ENCODE data around the gene LTN1. TPM values are rescaled to one million over a fixed set of nuclear protein-coding genes. Genes with fewer than 3 reads are reported as not detected.
A peak's percentile ranks its signal among the peaks of the same experiment; 100 is the strongest.
"Not testable (repeated sequence)": the region's sequence is repeated elsewhere in the genome, so short reads cannot be mapped to it uniquely, and the experiment has no call there.

The LTN1 gene
- total and polyA plus RNA-seq, 9 donors = 13.8 to 25.6 (median 20.3) TPM

DNA sequence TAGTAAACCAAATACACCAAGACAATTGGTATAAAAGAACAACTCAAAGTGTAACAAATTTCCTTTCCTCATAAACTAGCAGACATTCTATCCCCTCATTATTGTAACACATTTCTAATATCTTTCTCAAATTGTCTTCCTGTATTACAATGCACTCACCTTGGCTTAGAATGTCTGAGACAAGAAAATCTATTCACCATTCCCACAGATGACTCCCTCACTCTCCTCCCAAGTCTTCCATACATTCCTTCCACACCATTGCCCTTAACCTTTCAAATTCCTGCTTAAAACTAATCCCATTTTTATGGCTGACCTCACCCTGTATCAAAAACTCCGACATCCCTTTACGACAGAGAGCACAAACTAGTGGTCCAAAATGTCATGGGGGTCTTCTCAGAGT, 56.0 kb downstream of the LTN1 start:
- Histone ChIP-seq H3K4me3 (ENCODE audit: low read length) (no peak overlapping the region), H3K4me1 (ENCODE audit: control insufficient read depth, insufficient read depth, low read length) (no peaks in the 10 kb centered on the region), H3K9me3 (replicated peaks; ENCODE audit: control insufficient read depth, low read depth, low read length) (no peaks in the 10 kb centered on the region), H3K27me3 (ENCODE audit: control insufficient read depth, insufficient read depth, low read length) (no peaks in the 10 kb centered on the region), H3K36me3 (ENCODE audit: control insufficient read depth, insufficient read depth, low read length) (peaks cover 21% of the 10 kb centered on the region), H3K27ac (ENCODE audit: low read length) (no peak overlapping the region)
- no CpG with 5 or more reads among the region's 2 CpGs for WGBS (ENCODE audit: insufficient coverage)
- DNase-seq = no peak

DNA sequence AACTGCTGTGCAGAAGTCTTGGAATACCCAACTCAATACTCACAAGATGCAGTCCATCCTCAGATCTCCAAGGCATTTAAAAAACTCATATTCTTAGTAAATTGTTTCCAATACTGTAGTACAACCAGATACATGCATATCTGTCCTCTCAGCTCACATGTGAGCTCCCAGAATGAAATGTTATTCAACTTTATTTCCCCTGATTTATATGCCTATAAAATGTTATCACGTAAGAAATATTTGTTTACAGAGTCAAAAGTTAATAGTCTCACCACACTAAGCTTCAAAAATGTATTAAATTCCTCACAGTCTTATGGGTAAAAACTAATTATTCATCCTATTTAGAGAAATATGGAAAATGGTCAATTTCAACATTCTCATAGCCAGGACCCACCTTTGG, 56.6 kb downstream of the LTN1 start:
- no CpG with 5 or more reads among the region's 1 CpG for WGBS (ENCODE audit: insufficient coverage)

DNA sequence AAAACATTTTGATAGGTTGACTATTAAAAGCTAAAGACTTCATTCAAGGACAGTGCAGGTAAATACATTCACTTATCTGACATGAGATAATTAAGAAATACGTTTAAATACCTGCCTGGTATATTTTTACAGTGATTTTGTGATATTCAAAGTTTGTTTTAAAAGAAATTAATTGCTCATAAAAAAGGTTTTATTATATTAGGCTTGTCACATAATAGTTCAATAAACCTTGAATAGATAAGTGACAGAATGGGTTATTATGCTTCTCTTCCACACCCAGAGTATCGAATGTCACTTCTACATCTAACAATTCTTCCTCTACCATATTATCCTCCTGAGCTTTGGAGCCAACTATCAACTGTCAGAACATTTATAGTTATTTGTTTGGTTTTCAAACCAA, 60.0 kb downstream of the LTN1 start:
- no peak for DNase-seq
- Histone ChIP-seq H3K4me1 (ENCODE audit: control insufficient read depth, insufficient read depth, low read length) (no peaks in the 10 kb centered on the region), H3K27me3 (ENCODE audit: control insufficient read depth, insufficient read depth, low read length) (no peaks in the 10 kb centered on the region), H3K4me3 (ENCODE audit: low read length) (no peak overlapping the region), H3K27ac (ENCODE audit: low read length) (no peak overlapping the region), H3K36me3 (ENCODE audit: control insufficient read depth, insufficient read depth, low read length) (peaks cover 19% of the 10 kb centered on the region), H3K9me3 (replicated peaks; ENCODE audit: control insufficient read depth, low read depth, low read length) (no peaks in the 10 kb centered on the region)
- no CpG with 5 or more reads among the region's 2 CpGs for WGBS (ENCODE audit: insufficient coverage)

More for the DNA sequence above, 56.6 kb downstream of the LTN1 start:
- DNase-seq = peak; percentile 14
- Histone ChIP-seq H3K36me3 (ENCODE audit: control insufficient read depth, insufficient read depth, low read length) (peaks cover 21% of the 10 kb centered on the region), H3K9me3 (replicated peaks; ENCODE audit: control insufficient read depth, low read depth, low read length) (no peaks in the 10 kb centered on the region), H3K4me1 (ENCODE audit: control insufficient read depth, insufficient read depth, low read length) (no peaks in the 10 kb centered on the region), H3K27me3 (ENCODE audit: control insufficient read depth, insufficient read depth, low read length) (no peaks in the 10 kb centered on the region), H3K27ac (ENCODE audit: low read length) (no peak overlapping the region), H3K4me3 (ENCODE audit: low read length) (no peak overlapping the region)

DNA sequence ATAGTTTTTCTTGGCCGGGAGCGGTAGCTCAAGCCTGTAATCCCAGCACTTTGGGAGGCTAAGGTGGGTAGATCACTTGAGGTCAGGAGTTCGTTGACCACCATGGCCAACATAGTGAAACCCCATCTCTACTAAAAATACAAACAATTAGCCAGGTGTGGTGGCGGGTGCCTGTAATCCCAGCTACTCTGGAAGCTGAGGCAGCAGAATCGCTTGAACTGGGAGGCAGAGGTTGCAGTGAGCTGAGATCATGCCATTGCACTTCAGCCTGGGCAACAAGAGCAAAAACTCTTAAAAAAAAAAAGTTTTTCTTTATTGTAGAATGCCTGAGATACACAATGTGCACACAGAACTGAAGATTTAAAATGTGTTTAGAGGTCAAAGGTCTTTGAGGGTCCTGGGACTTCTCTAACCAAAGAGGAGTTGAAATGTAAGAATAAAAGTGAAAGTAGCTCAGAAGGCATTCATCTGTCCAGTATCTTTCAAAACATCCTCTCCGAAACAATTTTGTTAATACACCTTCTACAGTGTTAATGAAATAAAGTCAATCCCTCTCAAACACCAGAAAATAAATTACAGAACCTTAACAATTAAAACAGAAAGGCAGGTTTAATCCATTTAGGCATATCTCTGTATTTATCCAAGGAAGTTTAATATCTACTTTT, 60.8 kb downstream of the LTN1 start:
- peaks cover 17% of the 10 kb centered on the region for H3K36me3 ChIP-seq (ENCODE audit: control insufficient read depth, insufficient read depth, low read length)
- H3K27me3 ChIP-seq (ENCODE audit: control insufficient read depth, insufficient read depth, low read length); H3K4me3 ChIP-seq (ENCODE audit: low read length); DNase-seq; H3K4me1 ChIP-seq (ENCODE audit: control insufficient read depth, insufficient read depth, low read length); H3K27ac ChIP-seq (ENCODE audit: low read length); H3K9me3 ChIP-seq (replicated peaks; ENCODE audit: control insufficient read depth, low read depth, low read length): not testable (repeated sequence)
- WGBS (ENCODE audit: insufficient coverage) = no CpG with 5 or more reads among the region's 6 CpGs

DNA sequence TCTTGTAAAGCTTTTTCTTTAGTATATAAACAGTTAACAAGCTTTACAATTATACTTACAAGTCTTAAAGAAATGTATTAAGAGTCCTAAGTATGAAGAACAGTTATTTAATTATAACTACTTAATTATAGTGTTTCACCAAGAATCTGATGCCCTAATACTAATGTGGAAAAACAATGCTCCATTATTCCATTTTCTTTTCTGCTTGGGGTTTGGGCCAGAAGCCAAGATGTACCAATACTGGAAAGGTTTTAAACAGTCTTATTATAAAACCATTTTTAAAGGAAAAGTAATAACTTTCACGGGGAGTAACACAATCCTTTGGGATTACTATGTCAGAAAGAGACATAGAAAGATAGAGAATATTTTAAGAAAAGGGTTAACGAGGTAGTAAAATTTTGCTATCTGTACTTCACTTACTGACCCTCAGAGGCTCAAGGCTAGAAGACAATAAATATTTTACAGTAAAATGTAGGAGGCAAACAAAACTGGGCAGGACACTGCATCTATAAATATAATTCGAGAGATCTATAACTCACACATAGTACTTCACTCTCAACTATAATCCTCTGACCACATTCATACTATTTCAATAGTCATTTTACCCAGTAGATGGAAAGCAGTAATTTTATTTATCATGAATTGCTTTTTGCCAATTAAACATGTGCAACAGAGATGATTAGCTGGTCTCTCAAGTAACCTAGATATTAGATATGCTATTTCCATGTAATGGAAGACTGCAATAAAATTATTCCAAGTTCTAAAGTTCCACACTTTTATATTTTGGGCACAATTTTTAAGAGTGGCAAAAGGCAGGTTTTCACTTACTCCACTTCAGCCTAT, 63.9 kb downstream of the LTN1 start:
- WGBS (ENCODE audit: insufficient coverage) = no CpG with 5 or more reads among the region's 3 CpGs
- H3K4me3 ChIP-seq (ENCODE audit: low read length) = no peak overlapping the region
- no peak overlapping the region for H3K27ac ChIP-seq (ENCODE audit: low read length)
- H3K27me3 ChIP-seq (ENCODE audit: control insufficient read depth, insufficient read depth, low read length) = no peaks in the 10 kb centered on the region
- no peaks in the 10 kb centered on the region for H3K4me1 ChIP-seq (ENCODE audit: control insufficient read depth, insufficient read depth, low read length)
- no peak for DNase-seq
- H3K9me3 ChIP-seq (replicated peaks; ENCODE audit: control insufficient read depth, low read depth, low read length) = no peaks in the 10 kb centered on the region
- H3K36me3 ChIP-seq (ENCODE audit: control insufficient read depth, insufficient read depth, low read length) = peaks cover 4% of the 10 kb centered on the region

DNA sequence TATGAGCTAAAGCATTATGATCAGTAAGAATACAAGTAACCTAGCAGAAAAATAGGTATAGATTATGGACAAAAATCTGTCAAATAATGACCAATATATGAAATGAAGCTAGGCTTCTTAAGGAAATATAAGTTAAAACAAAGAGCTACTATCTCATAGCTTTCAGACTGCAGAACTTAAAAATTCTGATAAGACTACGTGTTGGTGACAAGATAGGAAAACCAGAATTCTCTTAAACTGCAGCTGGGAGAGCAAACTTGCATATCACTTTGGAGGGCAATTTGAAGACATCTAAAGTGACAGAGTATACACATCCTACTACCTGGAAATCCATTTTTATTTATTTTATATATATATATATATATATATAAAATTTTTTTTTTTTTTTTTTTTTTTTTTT, 65.5 kb downstream of the LTN1 start:
- no peak for DNase-seq
- H3K27ac ChIP-seq (ENCODE audit: low read length) = no peak overlapping the region
- H3K4me1 ChIP-seq (ENCODE audit: control insufficient read depth, insufficient read depth, low read length) = no peaks in the 10 kb centered on the region
- H3K27me3 ChIP-seq (ENCODE audit: control insufficient read depth, insufficient read depth, low read length) = no peaks in the 10 kb centered on the region
- no peaks in the 10 kb centered on the region for H3K9me3 ChIP-seq (replicated peaks; ENCODE audit: control insufficient read depth, low read depth, low read length)
- peaks cover 2% of the 10 kb centered on the region for H3K36me3 ChIP-seq (ENCODE audit: control insufficient read depth, insufficient read depth, low read length)
- no peak overlapping the region for H3K4me3 ChIP-seq (ENCODE audit: low read length)
- no CpG with 5 or more reads among the region's 1 CpG for WGBS (ENCODE audit: insufficient coverage)

DNA sequence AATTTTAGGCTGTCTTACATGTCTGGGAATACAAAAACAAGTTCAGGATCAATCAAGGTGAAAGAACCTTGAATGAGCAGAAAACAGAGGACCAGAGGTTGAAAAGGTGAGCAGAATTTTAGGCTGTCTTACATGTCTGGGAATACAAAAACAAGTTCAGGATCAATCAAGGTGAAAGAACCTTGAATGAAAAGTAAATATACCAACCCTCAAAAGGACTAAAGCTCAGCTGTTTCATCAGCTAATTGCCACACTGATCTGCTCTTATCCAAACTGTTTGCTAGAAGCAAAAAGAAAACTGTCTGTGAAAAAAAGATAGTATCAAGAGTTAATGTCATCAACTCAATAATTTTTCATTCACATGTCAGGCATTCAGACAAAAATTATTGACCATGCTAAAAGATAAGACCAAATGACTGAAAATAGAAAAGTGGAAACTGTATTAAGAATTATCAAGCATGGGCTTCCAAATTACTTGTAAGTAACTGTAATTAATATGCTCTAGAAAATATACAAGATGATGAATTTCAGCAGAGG, 69.2 kb downstream of the LTN1 start:
- Histone ChIP-seq H3K36me3 (ENCODE audit: control insufficient read depth, insufficient read depth, low read length) (no peaks in the 10 kb centered on the region), H3K4me1 (ENCODE audit: control insufficient read depth, insufficient read depth, low read length) (no peaks in the 10 kb centered on the region), H3K27ac (ENCODE audit: low read length) (no peak overlapping the region), H3K9me3 (replicated peaks; ENCODE audit: control insufficient read depth, low read depth, low read length) (no peaks in the 10 kb centered on the region), H3K27me3 (ENCODE audit: control insufficient read depth, insufficient read depth, low read length) (no peaks in the 10 kb centered on the region), H3K4me3 (ENCODE audit: low read length) (no peak overlapping the region)
- DNase-seq = no peak

DNA sequence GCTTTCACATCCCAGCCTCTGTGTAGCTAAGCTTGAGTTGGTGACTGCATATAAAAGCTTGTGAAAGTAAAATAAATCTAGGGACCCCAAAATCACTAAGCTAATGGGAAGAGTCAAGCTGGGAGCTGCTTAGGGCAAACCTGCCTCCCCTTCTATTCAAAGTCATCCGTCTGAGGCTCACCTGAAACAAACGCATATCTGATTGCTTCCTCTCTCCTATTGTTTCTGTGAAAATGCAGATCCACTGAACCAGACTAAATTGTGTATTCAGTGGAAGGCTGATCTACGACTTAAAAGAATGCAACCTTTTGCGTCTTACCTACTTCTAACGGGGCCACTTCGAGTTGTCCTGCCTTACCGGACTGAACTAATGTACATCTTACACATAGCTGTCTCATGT, 70.3 kb downstream of the LTN1 start:
- no peaks in the 10 kb centered on the region for H3K27me3 ChIP-seq (ENCODE audit: control insufficient read depth, insufficient read depth, low read length)
- H3K27ac ChIP-seq (ENCODE audit: low read length) = no peak overlapping the region
- DNase-seq = no peak
- H3K36me3 ChIP-seq (ENCODE audit: control insufficient read depth, insufficient read depth, low read length) = no peaks in the 10 kb centered on the region
- no peaks in the 10 kb centered on the region for H3K9me3 ChIP-seq (replicated peaks; ENCODE audit: control insufficient read depth, low read depth, low read length)
- no peaks in the 10 kb centered on the region for H3K4me1 ChIP-seq (ENCODE audit: control insufficient read depth, insufficient read depth, low read length)
- 83% methylated on average over 5 of the region's 7 CpGs for WGBS (ENCODE audit: insufficient coverage)
- H3K4me3 ChIP-seq (ENCODE audit: low read length) = no peak overlapping the region

DNA sequence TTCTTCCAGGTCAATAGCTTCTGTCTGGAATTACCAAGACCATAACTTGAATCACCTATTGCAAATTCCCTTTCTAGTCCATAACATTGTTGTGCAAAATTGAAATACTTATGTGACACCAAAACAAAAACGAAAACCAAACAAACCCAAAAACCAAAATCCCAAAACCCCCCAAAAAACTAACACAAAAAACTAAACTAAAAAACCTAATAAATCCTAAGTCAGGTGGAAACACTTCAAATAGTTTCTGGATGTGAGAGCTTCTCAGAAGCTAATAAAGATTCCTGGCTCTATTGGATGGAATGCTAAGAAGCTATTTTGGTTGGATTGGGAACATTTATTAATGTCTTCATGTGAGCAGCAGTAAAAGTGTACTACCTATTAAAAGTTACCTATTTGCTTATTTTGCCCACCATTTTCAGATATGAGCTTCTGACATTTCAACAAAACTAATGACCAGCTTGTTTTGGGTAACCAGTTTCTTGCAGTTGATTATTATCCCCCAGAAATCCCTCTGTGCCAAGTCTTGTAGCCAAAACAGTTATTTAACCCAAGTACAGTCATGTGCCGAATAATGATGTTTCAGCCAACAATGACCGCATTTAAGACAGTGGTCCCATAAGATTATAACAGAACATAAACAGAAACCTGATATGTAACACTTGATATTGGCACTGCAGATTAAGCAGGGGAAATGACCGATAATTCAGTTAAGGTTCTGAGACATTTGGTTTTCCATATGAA, 76.4 kb downstream of the LTN1 start:
- Histone ChIP-seq H3K4me1 (ENCODE audit: control insufficient read depth, insufficient read depth, low read length) (no peaks in the 10 kb centered on the region), H3K4me3 (ENCODE audit: low read length) (no peak overlapping the region), H3K27ac (ENCODE audit: low read length) (no peak overlapping the region), H3K9me3 (replicated peaks; ENCODE audit: control insufficient read depth, low read depth, low read length) (no peaks in the 10 kb centered on the region), H3K27me3 (ENCODE audit: control insufficient read depth, insufficient read depth, low read length) (no peaks in the 10 kb centered on the region), H3K36me3 (ENCODE audit: control insufficient read depth, insufficient read depth, low read length) (no peaks in the 10 kb centered on the region)
- DNase-seq = peak; percentile 50
- WGBS (ENCODE audit: insufficient coverage) = no CpG with 5 or more reads among the region's 4 CpGs

DNA sequence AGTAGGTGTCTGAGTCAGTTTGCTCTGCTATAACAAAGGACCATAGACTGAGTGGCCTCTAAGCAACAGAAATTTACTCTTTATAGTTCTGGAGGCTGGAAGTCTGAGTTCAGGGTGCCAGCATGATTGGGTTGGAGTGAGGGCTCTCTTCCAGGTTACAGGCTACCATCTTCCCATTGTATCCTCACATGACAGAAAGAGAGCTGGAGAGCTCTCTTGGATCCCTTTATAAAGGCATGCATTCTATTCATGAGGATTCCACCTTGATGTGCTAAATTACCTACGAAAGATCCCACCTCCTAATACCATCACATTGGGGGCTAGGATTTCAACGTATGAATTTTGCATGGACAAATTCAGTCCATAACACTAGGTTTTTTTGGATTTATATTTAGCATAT, 79.6 kb downstream of the LTN1 start:
- no peak for DNase-seq
- no peaks in the 10 kb centered on the region for H3K27me3 ChIP-seq (ENCODE audit: control insufficient read depth, insufficient read depth, low read length)
- no peaks in the 10 kb centered on the region for H3K9me3 ChIP-seq (replicated peaks; ENCODE audit: control insufficient read depth, low read depth, low read length)
- H3K36me3 ChIP-seq (ENCODE audit: control insufficient read depth, insufficient read depth, low read length) = no peaks in the 10 kb centered on the region
- H3K4me1 ChIP-seq (ENCODE audit: control insufficient read depth, insufficient read depth, low read length) = no peaks in the 10 kb centered on the region
- H3K4me3 ChIP-seq (ENCODE audit: low read length) = no peak overlapping the region
- no CpG with 5 or more reads among the region's 2 CpGs for WGBS (ENCODE audit: insufficient coverage)
- no peak overlapping the region for H3K27ac ChIP-seq (ENCODE audit: low read length)

All from muscle of leg (tissue), 11 donors.